Kidney (tissue), 14 donors: ENCODE measurements around the gene LPCAT1. TPM values are rescaled to one million over a fixed set of nuclear protein-coding genes. Genes with fewer than 3 reads are reported as not detected.

ENCODE experiments used
- DNase-seq, 5 donors: peaks; one replicate each; pipeline ENCODE4 v3.0.0-alpha.2; 2013 to 2020
- FAIRE-seq: peaks from 2 replicates; lab custom pipeline; 2012; peaks lifted over from hg19 to GRCh38; lab: Jason Lieb, UNC
- H3K27ac ChIP-seq, 2 donors: one replicate each; pipeline ENCODE4 v1.7.0; 2013; ENCODE audit warnings: low read depth in 2 of 2, low read length in 2 of 2, inconsistent platforms in 1 of 2
- H3K27me3 ChIP-seq: one replicate; pipeline ENCODE4 v1.7.1; 2013; ENCODE audit warnings: low read length, inconsistent platforms; ENCODE audit not compliant: control insufficient read depth, insufficient read depth
- H3K36me3 ChIP-seq, 3 donors: one replicate each; pipeline versions ENCODE4 v1.7.0 to v1.7.1; 2013; ENCODE audit warnings: low read length in 3 of 3, control low read depth in 1 of 3, inconsistent platforms in 1 of 3; ENCODE audit not compliant: insufficient read depth in 3 of 3, control insufficient read depth in 2 of 3
- H3K4me1 ChIP-seq, 3 donors: one replicate each; pipeline versions ENCODE4 v1.7.0 to v1.7.1; 2013; ENCODE audit warnings: low read length in 3 of 3, inconsistent platforms in 1 of 3, low read depth in 1 of 3; ENCODE audit not compliant: control insufficient read depth in 2 of 3, insufficient read depth in 2 of 3
- H3K4me3 ChIP-seq, 3 donors: one replicate each; pipeline versions ENCODE4 v1.7.0 to v1.8.1; 2013; ENCODE audit warnings: low read length in 3 of 3, control low read depth in 1 of 3, inconsistent platforms in 1 of 3
- H3K9ac ChIP-seq, 3 donors: one replicate each; pipeline versions ENCODE4 v1.7.0 to v1.7.1; 2013; ENCODE audit warnings: low read length in 3 of 3, control low read depth in 1 of 3, inconsistent platforms in 1 of 3
- H3K9me3 ChIP-seq, 3 donors: one replicate each; pipeline versions ENCODE4 v1.7.0 to v1.7.1; 2013; ENCODE audit warnings: low read length in 3 of 3, control low read depth in 1 of 3, inconsistent platforms in 1 of 3; ENCODE audit not compliant: control insufficient read depth in 2 of 3, insufficient read depth in 1 of 3
- intact Hi-C: fragments of 100-400 bp; cut with DNase I; formaldehyde crosslinking; loops from one replicate; pipeline ENCODE4 v1.11.1; 2022
- polyA plus RNA-seq: library from polyadenylated mRNA; stranded (reverse); fragments of 350-450 nt; fragmentation: Illumina TruSeq; extraction: RNeasy Lipid Tissue Mini Kit (QIAGEN cat#74804); gene quantifications from one replicate; pipeline ENCODE4 v1.2.3, GENCODE V29; 2014; ENCODE audit warnings: low read depth, low replicate concordance; ENCODE audit not compliant: insufficient read depth
- total RNA-seq: library from RNA; stranded (reverse); fragmentation: NEBNext Ultra II Directional; extraction: Animal tissue kit (Norgen Biotek cat#: 25700); gene quantifications from one replicate; pipeline ENCODE4 v1.2.1, GENCODE V29; 2021
- TF ChIP-seq, protein P1 (sequence below): IDR thresholded peaks from 3 replicates; pipeline ENCODE4 v1.5.1; 2012; ENCODE audit warnings: mild to moderate bottlenecking, moderate library complexity, borderline replicate concordance; ENCODE audit not compliant: insufficient read depth; ENCODE audit errors: extremely low read depth
- donor health status: control.
- donor health status: control.
- donor health status: control.
- donor health status: control.
- donor health status: control.
- donor health status: DM: yes; HTN: yes; CAD: no.
- donor health status: Normal renal cell carcinoma (clear cell type).

The LPCAT1 gene
- total and polyA plus RNA-seq, 2 donors from 2014 or later, result 22.2 to 46.5 TPM

- Histone ChIP-seq H3K9me3 (no peaks in the 10 kb centered on the region), H3K36me3 (no peaks in the 10 kb centered on the region), H3K27ac (no peak overlapping the region), H3K4me3 (no peak overlapping the region), H3K9ac (no peak overlapping the region), H3K4me1 (no peaks in the 10 kb centered on the region), H3K27me3 (no peaks in the 10 kb centered on the region)
- intact Hi-C loops, result no loop called here
- TF ChIP-seq, protein P1, sequence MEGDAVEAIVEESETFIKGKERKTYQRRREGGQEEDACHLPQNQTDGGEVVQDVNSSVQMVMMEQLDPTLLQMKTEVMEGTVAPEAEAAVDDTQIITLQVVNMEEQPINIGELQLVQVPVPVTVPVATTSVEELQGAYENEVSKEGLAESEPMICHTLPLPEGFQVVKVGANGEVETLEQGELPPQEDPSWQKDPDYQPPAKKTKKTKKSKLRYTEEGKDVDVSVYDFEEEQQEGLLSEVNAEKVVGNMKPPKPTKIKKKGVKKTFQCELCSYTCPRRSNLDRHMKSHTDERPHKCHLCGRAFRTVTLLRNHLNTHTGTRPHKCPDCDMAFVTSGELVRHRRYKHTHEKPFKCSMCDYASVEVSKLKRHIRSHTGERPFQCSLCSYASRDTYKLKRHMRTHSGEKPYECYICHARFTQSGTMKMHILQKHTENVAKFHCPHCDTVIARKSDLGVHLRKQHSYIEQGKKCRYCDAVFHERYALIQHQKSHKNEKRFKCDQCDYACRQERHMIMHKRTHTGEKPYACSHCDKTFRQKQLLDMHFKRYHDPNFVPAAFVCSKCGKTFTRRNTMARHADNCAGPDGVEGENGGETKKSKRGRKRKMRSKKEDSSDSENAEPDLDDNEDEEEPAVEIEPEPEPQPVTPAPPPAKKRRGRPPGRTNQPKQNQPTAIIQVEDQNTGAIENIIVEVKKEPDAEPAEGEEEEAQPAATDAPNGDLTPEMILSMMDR, result no peak
- no peak for FAIRE-seq
- peak in 1 of 5 donors; percentile 38 for DNase-seq
Measured at GRCh38 chr5:1547236-1547635, 23.5 kb upstream of the LPCAT1 start.

GRCh38 chr5:1546556-1546955 is 22.8 kb upstream of the LPCAT1 start:
- no peaks in the 10 kb centered on the region for H3K27me3 ChIP-seq
- no peak overlapping the region for H3K4me3 ChIP-seq
- TF ChIP-seq, protein P1, result no peak
- H3K9me3 ChIP-seq, result no peaks in the 10 kb centered on the region
- H3K9ac ChIP-seq, result no peak overlapping the region
- DNase-seq, result peak in 1 of 5 donors; percentile 59
- H3K4me1 ChIP-seq, result no peaks in the 10 kb centered on the region
- H3K36me3 ChIP-seq, result no peaks in the 10 kb centered on the region
- no peak overlapping the region for H3K27ac ChIP-seq
- FAIRE-seq, result no peak
- intact Hi-C loops, result no loop called here

- H3K27me3 ChIP-seq, result no peaks in the 10 kb centered on the region
- TF ChIP-seq, protein P1, result no peak
- intact Hi-C loops, result no loop called here
- H3K36me3 ChIP-seq, result no peaks in the 10 kb centered on the region
- no peak overlapping the region for H3K4me3 ChIP-seq
- H3K27ac ChIP-seq, result no peak overlapping the region
- no peaks in the 10 kb centered on the region for H3K4me1 ChIP-seq
- no peak overlapping the region for H3K9ac ChIP-seq
- no peak for DNase-seq
- H3K9me3 ChIP-seq, result no peaks in the 10 kb centered on the region
- FAIRE-seq, result no peak
Measured at GRCh38 chr5:1545805-1546355, 22.1 kb upstream of the LPCAT1 start.
